Raji (cell line): ENCODE measurements around the gene ISG20L2.

ENCODE experiments used
- POLR2A ChIP-seq: IDR thresholded peaks from 2 replicates; pipeline ENCODE4 v1.6.1; 2011; ENCODE audit warnings: low read depth, low read length, control low read depth; ENCODE audit not compliant: insufficient read depth

ISG20L2 gene

DNA sequence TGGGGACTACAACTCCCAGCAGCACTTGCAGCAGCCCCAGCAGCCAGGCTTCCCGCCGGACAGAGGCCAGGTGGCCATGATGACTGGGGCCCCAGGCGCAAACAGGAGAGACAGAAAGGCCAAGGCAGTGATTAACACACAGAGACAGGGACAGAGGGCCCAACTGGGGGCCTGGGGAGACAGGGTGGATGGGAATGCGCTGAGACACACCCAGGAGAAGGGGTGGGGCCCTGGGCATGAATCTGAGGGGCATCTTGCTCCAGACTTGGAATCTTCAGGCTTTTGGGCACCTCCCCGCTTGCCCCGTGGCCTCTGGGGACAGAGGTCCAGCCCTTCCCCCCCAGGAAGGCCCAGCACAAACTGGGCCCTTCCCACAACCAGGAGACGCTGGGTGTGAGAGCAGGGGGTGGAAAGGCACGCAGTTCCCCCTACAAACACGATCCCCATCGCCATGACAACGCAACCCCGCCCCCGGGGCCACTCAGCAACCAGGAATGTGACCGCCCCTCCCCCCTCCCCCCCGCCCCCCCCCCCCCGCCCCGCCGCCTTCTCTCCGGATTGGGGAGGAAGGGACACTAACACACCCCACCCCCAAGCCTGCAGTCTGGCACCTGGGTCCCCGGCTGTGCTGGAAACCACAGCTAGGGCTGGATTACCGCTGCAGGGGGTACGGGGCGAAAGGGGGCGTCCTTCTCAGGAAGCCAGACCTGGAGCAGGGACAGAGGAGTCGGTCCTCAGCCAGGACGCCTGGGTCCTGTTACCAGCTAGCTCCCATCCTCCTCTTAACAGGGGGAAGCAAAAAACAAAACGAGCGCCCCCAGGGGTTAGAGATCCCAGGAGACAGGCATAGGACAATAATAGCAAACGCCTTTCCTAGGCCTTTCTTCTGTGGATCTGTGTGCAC lies 18.4 kb upstream of the ISG20L2 start:
- no peak for TF ChIP-seq POLR2A

DNA sequence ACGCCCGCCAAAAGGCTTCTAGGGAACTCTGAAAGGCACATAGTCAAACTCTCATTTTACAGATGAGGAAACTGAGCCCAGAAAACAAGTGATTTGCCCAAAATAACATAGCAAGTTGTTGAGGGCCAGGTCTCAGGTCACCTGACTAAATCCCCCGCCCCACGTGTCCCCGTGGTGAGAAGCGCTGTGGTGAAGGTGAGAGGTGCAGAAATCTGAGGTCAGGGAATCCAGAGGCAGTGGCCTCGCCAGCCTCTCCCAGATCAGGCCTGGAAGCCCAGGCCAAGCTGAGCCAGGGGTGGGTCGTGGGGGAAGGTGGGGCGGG lies 17.8 kb upstream of the ISG20L2 start:
- TF ChIP-seq POLR2A: no peak

DNA sequence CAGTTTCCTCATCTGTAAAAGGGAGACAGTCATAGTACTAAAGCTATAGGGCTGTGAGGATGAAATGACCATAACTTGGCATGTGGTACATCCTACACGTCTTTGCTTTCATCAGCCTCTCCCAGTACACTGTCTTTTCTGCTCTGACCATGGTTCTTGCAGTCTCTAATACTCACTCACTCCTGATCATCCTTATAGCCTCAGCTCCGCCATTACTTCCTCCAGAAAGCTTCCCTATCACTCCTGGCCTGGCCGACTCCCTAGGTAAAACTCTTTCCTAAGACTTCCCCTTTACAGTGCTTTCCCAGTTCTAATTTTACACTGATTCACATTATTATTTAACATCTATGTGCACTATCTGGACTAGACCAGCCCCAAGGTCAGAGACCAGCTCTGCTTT lies 17.3 kb upstream of the ISG20L2 start:
- no peak for TF ChIP-seq POLR2A

DNA sequence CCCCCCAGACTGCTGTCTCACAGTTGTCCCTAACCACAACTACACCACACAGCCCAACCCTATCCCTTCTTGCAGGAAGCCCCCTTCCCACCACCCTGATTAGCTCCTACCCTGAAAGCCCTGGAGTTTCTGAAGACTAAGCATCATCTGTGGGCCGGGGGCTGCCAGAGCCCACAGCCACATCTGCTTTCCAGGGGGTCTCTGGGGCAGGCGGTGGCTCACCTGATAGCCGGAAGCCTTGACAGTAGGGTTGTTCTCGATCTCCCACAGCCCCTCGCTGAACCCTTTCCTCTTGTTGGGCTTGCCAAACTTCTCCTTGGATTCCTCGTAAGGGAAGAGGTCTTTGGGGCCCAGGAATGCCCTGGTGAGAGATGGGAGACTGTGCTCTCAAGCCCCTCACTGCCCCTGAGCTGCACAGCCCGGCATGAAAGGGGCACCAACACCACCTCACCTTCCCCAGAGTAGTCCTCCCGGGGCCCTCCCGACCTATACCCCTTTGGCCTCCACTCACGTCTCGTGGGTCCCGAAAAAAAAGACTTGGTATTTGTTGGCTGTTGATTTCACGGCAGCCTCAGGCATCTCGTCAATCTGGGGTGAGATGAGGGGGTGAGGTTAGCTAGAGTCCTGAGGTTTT lies 16.3 kb upstream of the ISG20L2 start:
- no peak for TF ChIP-seq POLR2A

DNA sequence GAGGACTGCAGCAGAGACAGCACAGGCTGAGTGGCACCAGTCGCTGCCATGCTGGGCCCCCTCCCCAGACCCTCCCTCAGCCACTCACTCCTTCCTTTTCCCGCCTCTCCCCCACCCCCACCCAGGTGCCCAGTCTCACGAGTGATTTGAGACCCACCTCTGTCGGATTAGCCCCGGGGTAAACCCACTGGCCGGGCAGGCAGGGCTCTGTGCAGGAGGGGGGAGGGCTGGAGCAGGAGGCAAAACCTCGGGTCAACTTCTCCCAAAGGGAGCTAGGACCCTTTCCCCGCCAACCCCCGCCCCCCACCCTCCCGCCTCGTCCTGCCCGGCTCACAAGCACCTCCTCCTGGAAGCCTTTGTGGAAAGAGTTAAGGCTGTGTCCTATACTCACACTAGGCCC lies 15.8 kb upstream of the ISG20L2 start:
- TF ChIP-seq POLR2A: no peak

DNA sequence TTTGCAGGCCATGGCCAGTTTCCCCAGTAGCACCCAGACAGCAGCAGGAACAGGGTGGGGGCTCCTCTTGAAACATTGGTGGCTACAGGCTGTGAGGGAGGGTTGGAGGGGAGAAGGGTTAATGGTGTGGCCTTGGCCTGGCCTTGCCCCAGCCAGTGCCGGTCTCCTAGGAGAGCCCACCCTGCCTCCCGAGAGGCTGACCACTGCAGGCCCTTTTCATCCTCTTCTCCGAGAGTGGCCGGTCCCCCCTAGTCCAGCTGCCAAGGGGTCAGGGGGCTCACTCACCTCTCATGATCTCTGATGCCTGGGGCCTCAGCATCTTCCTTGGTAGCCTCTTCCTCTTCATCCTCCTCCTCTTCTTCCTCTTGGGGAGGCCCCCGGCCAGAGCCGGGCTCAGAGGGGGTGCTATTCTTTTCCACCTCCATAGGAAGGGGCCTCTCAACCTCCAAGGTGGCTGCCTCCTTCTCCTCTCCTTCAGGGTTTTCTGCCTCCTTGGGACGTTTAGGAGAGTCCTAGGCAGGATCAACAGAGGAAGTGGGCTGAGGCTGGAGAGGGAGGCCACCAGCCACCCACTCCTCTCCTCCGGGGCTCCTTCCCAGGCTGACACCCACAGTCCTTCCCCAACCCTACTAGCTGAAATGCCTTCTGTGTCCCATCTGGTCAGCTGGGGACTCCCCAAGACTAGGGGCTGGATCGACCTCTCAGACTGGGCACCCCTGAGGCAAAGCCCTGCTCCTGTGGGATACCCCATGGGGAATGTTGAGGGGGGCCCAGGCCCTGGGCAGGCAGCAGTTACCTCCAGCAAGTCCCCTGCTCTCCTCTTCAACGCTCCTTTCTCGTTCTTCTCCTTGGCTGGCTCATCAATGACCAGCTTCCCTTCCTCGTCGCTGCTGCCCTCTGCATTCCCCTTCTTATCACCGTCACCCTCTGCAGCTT lies 15.1 kb upstream of the ISG20L2 start:
- no peak for TF ChIP-seq POLR2A

DNA sequence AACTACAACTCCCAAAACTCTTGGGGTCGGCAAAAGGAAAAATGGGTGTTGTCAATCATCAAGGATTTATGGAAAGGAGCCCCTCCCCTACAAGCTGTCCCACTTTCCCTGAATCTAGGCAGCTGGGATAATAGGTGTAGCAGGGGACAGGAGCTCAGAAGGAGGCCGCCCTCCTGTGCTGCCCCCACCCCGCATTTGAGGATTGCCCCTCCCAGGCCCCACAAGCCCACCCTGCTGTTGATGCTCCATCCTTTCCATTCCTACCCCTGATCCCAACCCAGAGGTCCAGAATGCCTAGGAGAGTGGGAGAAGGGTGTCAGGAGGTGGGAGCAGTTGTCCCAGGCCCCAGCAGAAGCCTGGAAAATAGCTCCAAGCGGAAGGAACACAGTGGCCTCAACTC lies 14.2 kb upstream of the ISG20L2 start:
- no peak for TF ChIP-seq POLR2A

DNA sequence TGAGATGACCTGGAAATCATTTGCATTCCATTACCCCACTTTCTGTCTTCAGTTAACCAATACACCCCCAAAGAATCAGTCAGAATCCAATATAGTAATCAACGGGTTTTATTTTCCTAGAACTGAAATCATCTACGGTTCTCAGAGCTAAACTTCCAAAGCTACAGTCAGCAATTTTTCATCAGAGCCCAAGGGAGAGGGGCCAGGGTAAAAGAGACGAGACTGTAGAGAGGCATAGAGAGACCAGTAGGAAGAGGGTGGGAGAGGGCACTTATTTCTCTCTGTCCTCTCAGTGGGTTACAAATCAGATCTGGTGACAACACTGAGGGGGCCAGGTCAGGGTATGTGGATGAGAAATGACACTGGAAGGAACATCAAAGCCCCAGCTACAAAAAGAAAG lies 13.5 kb upstream of the ISG20L2 start:
- TF ChIP-seq POLR2A: no peak

DNA sequence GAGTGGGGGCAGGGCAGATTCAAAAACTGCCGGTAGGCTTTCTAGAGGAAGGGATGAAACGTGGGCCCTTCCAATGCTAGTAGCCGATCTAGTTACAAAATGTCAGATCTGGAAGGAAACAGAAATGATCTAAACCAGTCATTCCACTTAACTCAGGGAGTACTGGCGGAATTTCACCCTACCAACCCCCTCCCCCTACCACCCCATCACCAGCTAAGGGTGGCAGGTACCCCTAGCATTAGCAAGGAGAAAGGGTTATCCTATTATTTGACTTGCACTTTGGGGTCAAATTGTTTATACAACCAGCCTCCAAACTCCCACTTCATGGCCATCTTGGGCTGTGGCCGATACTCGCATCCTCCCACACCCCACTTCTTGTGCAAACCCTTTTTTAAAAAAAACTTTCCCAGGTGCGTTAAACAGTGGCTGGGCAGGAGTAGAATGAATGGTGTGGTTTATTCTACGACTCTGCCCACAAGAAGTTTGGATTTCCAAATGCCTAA lies 13.0 kb upstream of the ISG20L2 start:
- no peak for TF ChIP-seq POLR2A

DNA sequence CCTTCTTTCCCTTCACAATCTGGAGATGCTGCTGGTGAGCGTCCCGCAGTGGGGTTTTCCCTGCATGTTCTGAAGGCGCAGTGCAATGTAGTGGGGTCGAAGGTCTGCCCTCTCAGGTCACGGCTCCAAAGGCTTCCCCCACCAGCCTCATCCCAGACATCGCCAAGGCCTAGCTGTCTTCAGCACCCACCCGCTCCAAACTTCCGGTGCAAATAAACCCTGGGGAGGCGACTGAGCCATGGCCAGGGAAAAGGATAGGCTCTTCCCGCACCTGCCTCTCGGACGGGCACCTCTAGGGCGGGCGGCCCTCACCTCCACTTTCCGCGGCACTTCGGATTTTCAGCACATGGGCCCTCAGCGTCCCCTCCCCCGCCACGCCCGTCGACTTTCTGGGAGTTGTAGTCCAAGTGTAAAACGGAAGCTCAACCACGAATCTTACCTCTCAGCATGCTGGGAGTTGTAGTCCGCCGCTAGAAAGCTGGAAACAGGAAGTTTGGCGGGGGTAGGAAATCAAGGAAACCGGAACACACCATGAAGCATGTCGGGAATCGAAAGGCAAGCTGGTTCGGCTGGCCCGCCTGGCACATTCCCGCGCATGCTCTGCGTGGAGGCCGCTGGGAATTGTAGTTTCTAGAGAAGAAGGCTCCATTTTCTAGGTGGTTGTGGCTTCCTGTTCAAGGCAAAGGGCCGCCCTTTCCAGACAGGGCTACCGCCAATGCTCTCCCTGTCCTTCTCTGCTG lies 12.3 kb upstream of the ISG20L2 start, which contains the start of gene MRPL24:
Gene MRPL24, minus strand, starts transcription at position 348 of the 740 bp plus-strand sequence. CDS start 2,384 bp downstream, outside the sequence.
- TF ChIP-seq POLR2A: peak; percentile 90

DNA sequence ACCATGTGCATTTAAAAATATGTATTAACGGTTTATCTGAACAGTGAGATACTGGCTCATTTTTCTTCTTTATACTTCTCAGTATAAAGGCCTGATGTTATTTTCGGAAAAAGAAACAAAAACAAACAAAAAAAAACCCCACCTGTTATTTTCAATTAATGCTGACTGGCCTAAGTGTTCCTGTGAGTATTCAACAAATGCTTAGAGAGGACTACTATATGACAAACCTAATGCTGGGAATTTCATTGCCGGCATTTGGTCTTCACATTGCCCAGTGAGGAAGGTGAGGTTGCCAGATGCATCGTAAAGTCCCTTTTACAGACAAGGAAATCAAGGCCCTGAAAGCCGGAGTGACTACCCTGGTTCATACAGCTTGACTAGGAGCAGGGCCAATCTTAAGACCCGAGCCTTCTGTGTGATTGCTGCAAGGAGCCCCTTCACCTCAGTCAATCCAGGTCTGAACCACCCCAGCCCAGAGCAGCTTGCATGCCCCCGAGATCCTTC lies 11.7 kb upstream of the ISG20L2 start:
- no peak for TF ChIP-seq POLR2A

DNA sequence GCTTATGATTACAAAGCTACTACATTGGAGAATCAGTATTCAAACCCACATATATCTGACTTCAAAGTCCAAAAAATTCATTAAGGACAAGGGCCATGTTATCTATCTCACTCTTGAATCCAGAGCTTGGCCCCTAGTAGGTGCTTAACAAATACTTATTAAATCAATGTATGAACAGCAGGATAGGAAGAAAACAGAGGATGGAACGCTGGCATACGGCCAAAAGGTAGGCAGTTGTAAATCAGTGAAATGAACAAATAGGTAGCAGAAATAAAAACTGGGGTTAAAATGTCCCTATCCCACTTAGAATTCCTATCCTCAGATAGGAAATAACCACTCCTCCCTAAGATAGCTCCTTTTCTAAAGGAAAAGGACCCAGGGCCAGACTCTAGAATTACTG lies 10.3 kb upstream of the ISG20L2 start:
- TF ChIP-seq POLR2A: no peak

DNA sequence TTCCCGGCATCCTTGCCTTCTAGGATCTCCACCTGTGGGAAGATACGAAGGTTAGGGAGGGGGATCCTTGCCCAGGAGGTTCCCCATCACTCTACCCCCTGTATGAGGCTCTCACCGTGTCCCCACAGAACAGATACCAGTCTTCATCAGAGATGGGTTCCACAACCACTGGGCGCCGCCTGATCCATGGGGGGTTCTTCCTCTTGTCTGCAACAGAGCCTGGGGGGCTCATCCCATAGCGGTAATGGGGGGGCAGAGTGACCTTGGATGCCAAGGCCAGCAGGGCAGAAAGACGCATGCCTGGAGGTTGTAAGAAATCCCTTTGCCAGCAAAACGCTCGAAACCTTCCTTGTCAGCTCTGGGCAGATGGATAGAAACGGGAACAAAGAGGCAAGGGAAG lies 9.8 kb upstream of the ISG20L2 start:
- no peak for TF ChIP-seq POLR2A

DNA sequence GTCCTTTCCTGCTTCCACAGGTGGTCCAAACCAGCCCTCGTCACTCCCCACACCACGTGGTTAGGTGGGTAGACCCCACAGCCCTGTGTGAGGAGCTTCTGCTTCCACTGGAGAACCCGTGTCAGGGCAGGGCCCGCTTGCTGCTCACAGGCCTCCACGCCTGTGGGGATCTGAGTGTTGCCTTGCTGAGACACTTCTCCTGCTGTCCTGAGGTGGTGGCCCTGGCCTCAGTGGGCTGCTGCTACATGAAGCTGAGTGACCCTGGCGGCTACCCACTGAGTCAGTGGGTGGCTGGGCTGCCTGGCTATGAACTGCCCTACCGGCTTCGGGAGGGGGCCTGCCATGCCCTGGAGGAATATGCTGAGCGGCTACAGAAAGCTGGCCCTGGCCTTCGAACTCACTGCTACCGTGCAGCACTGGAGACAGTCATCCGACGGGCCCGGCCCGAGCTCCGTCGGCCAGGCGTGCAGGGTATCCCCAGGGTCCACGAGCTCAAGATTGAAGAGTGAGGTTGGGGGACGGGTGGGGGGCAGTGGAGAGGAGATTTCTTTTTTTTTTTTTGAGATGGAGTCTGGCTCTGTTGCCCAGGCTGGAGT lies 5.5 kb upstream of the ISG20L2 start:
- no peak for TF ChIP-seq POLR2A

DNA sequence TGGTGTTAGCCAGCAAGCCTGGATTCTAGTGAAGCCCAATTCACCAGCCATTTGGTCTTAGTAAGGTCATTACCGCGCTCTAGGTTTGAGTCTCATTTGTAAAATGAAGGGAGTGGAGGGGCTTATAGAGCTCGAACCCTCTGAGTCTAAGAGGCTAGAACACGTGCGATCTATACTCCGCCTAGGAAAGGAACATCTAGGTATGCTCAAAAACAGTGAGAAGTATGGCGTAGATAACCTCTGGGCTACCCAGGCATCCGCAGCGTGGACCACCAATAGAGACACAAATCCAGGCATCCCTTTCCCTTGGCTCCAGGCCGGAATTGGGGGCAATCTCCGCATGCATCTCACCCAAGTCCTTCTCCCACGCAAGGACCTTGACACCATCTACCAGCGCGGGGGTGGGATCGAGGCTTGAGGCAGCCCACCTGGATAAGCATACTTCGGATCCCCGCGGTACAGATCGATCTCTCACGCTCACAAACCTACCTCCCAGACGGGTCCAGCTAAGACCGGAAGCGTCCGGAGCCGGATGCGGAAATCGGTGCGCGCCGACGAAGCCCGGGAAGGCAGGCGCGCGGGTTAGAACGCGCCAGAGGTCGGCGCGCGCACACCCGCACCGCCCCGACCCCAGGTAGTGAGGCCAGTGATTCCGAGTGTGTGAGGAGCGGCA lies 504 bp downstream of the ISG20L2 start, which contains the start of gene METTL25B:
Gene METTL25B, plus strand, starts transcription at position 544 of the 673 bp plus-strand sequence. CDS start 636 bp downstream, outside the sequence.
- peak; percentile 88 for TF ChIP-seq POLR2A
